ENCODE results near the gene FGD5. TPM values are rescaled to one million over a fixed set of nuclear protein-coding genes. Genes with fewer than 3 reads are reported as not detected.

The FGD5 gene
- total RNA-seq, 4 donors from 2014 or later, result 10.0 to 66.8 (median 19.2) TPM

DNA sequence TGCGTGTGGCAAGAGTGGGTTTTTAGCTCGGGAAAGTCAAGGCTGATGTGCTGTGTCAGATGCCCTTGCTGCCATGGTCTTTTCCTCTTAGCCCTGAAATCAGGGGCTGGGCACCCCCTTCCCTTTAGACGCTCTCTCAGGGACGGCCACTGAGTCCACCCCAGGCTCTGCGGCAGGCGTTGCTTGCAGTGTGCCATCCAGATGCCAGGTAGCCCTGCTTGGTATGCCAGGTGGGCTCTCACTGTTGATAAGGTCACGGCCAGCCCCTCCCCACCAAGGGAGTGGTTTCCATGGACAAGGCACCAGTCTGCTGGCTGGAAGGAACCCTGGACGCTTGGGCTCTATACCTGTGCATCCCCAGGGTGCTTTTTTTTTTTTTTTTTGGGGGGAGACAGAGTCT is 24.6 kb downstream of the FGD5 start:
- TF ChIP-seq CTCF (IDR thresholded peaks at IDR 0.05) (no peak), POLR2A (IDR thresholded peaks at IDR 0.05) (no peak)
- H3K27ac ChIP-seq, result no peak overlapping the region
- H3K4me1 ChIP-seq, result peaks cover 0 to 8% of the 10 kb centered on the region in 2 donors
- intact Hi-C loops (cut with DNase I; ENCODE audit: low total_unique reads), result no loop called here
- H3K4me3 ChIP-seq, result no peak overlapping the region
- no peaks in the 10 kb centered on the region for H3K9me3 ChIP-seq
- no peaks in the 10 kb centered on the region for H3K36me3 ChIP-seq
- H3K27me3 ChIP-seq, result no peaks in the 10 kb centered on the region
- no peak for DNase-seq

GRCh38 chr3:14844386-14845170 is 25.8 kb downstream of the FGD5 start:
- H3K9me3 ChIP-seq, result no peaks in the 10 kb centered on the region
- H3K27ac ChIP-seq, result no peak overlapping the region
- DNase-seq, result no peak
- intact Hi-C loops (cut with DNase I; ENCODE audit: low total_unique reads), result no loop called here
- no peaks in the 10 kb centered on the region for H3K36me3 ChIP-seq
- H3K4me3 ChIP-seq, result no peak overlapping the region
- TF ChIP-seq POLR2A (IDR thresholded peaks at IDR 0.05) (no peak), CTCF (IDR thresholded peaks at IDR 0.05) (no peak)
- peaks cover 0 to 5% of the 10 kb centered on the region in 2 donors for H3K4me1 ChIP-seq
- H3K27me3 ChIP-seq, result no peaks in the 10 kb centered on the region

DNA sequence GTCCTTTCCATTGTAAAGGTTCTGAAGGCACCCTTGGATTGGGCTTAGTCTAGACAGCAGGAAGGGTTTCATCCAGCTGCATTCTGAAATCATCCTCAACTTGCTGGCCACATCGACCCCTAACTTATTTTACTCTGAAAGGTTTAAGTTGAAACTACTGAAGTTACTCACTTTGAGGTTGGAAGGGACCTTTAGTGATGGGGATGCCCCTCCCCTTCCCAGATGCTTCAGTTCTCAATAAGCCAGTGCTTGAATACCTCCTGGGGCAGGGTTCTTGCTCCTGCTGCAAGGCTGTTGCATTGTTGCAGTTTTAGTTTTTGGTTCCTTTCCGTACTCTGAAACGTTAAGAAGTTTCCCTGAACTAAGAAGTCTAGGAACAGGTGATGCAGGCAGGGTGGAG is 26.4 kb downstream of the FGD5 start:
- H3K4me1 ChIP-seq, result peaks cover 0 to 5% of the 10 kb centered on the region in 2 donors
- no peak overlapping the region for H3K4me3 ChIP-seq
- DNase-seq, result no peak
- TF ChIP-seq POLR2A (IDR thresholded peaks at IDR 0.05) (no peak), CTCF (IDR thresholded peaks at IDR 0.05) (no peak)
- no peak overlapping the region for H3K27ac ChIP-seq
- no peaks in the 10 kb centered on the region for H3K27me3 ChIP-seq
- intact Hi-C loops (cut with DNase I; ENCODE audit: low total_unique reads), result no loop called here
- no peaks in the 10 kb centered on the region for H3K9me3 ChIP-seq
- H3K36me3 ChIP-seq, result no peaks in the 10 kb centered on the region

GRCh38 chr3:14845826-14846225 is 27.1 kb downstream of the FGD5 start:
- Histone ChIP-seq H3K4me3 (no peak overlapping the region), H3K27me3 (no peaks in the 10 kb centered on the region), H3K9me3 (no peaks in the 10 kb centered on the region), H3K27ac (no peak overlapping the region), H3K4me1 (peaks cover 0 to 5% of the 10 kb centered on the region in 2 donors), H3K36me3 (no peaks in the 10 kb centered on the region)
- no peak for TF ChIP-seq POLR2A (IDR thresholded peaks at IDR 0.05)
- TF ChIP-seq CTCF (IDR thresholded peaks at IDR 0.05), result no peak
- intact Hi-C loops (cut with DNase I; ENCODE audit: low total_unique reads), result no loop called here
- no peak for DNase-seq

- H3K27me3 ChIP-seq, result no peaks in the 10 kb centered on the region
- peaks cover 0 to 5% of the 10 kb centered on the region in 2 donors for H3K4me1 ChIP-seq
- no peak for DNase-seq
- intact Hi-C loops (cut with DNase I; ENCODE audit: low total_unique reads), result no loop called here
- TF ChIP-seq CTCF (IDR thresholded peaks at IDR 0.05), result no peak
- TF ChIP-seq POLR2A (IDR thresholded peaks at IDR 0.05), result no peak
- H3K9me3 ChIP-seq, result no peaks in the 10 kb centered on the region
- no peak overlapping the region for H3K4me3 ChIP-seq
- H3K36me3 ChIP-seq, result no peaks in the 10 kb centered on the region
- no peak overlapping the region for H3K27ac ChIP-seq
These were observed 27.6 kb downstream of the FGD5 start for GRCh38 chr3:14846226-14846880.

Data from uterus (tissue), 4 donors.